Mucosa of descending colon (tissue), 3 donors: ENCODE measurements around the gene HEMGN. TPM values are rescaled to one million over a fixed set of nuclear protein-coding genes. Genes with fewer than 3 reads are reported as not detected.

Experiments
- ATAC-seq: fragments of 200-7000 bp; cut with Tn5 transposase; one replicate; pipeline ENCODE4 v1.9.1; 2020; ENCODE audit warnings: mild to moderate bottlenecking, moderate library complexity
- DNase-seq, 3 donors: peaks; one replicate each; pipeline ENCODE4 v3.0.0-alpha.2; 2020
- H3K36me3 ChIP-seq: fragments of 200-600 bp; one replicate; pipeline ENCODE4 v1.8.0; 2021; ENCODE audit warnings: low read depth, mild to moderate bottlenecking
- H3K4me1 ChIP-seq: fragments of 200-600 bp; one replicate; pipeline ENCODE4 v1.8.0; 2021; ENCODE audit warnings: low read depth, mild to moderate bottlenecking
- H3K4me3 ChIP-seq: fragments of 200-600 bp; one replicate; pipeline ENCODE4 v1.8.0; 2021; ENCODE audit warnings: mild to moderate bottlenecking
- H3K9me3 ChIP-seq: fragments of 200-600 bp; one replicate; pipeline ENCODE4 v1.8.0; 2021; ENCODE audit warnings: mild to moderate bottlenecking
- CTCF ChIP-seq: fragments of 200-600 bp; IDR thresholded peaks from one replicate; pipeline ENCODE4 v1.8.0; 2022; ENCODE audit warnings: antibody characterized with exemption, mild to moderate bottlenecking
- intact Hi-C, 2 donors: fragments of 100-400 bp; cut with DNase I in 1 of 2; cut with micrococcal nuclease in 1 of 2; formaldehyde crosslinking; loops; one replicate each; pipeline versions ENCODE4 v1.11.0 to v1.11.1; 2022; cut with DNase I, micrococcal nuclease
- total RNA-seq, 3 donors: library from RNA; stranded (reverse); fragmentation: NEBNext Ultra II Directional in 2 of 3; extraction: Animal tissue kit (Norgen Biotek cat#: 25700) in 2 of 3; gene quantifications; one replicate each; pipeline versions ENCODE4 v1.2.1 to v1.2.4, GENCODE V29; 2021 to 2023
- donor health status: DM: no; HTN: no; CAD: no; lungs with moderate emphysema.
- donor health status: DM: no; HTN: no; CAD: no.
- donor health status: DM: no; HTN: yes; CAD: no.

The HEMGN gene
- total RNA-seq, 3 donors from 2014 or later: not detected

GRCh38 chr9:97970165-97970564, 32.2 kb upstream of the HEMGN start:
- H3K36me3 ChIP-seq: no peaks in the 10 kb centered on the region
- no peak for TF ChIP-seq CTCF
- ATAC-seq (no peak), DNase-seq (no peak)
- H3K4me1 ChIP-seq: no peaks in the 10 kb centered on the region
- H3K9me3 ChIP-seq: no peaks in the 10 kb centered on the region
- no peak overlapping the region for H3K4me3 ChIP-seq
- intact Hi-C loops: no loop called here

- ATAC-seq (no peak), DNase-seq (no peak)
- intact Hi-C loops: no loop called here
- H3K4me1 ChIP-seq: no peaks in the 10 kb centered on the region
- TF ChIP-seq CTCF: no peak
- no peak overlapping the region for H3K4me3 ChIP-seq
- no peaks in the 10 kb centered on the region for H3K9me3 ChIP-seq
- no peaks in the 10 kb centered on the region for H3K36me3 ChIP-seq
These were observed 31.0 kb upstream of the HEMGN start for GRCh38 chr9:97969014-97969413.

GRCh38 chr9:97966493-97966892, 28.5 kb upstream of the HEMGN start:
- no peaks in the 10 kb centered on the region for H3K9me3 ChIP-seq
- H3K4me3 ChIP-seq: no peak overlapping the region
- no peaks in the 10 kb centered on the region for H3K4me1 ChIP-seq
- DNase-seq (no peak), ATAC-seq (no peak)
- no peaks in the 10 kb centered on the region for H3K36me3 ChIP-seq
- TF ChIP-seq CTCF: no peak
- intact Hi-C loops: no loop called here

- no peaks in the 10 kb centered on the region for H3K9me3 ChIP-seq
- TF ChIP-seq CTCF: no peak
- H3K4me1 ChIP-seq: no peaks in the 10 kb centered on the region
- no peaks in the 10 kb centered on the region for H3K36me3 ChIP-seq
- intact Hi-C loops: no loop called here
- ATAC-seq (no peak), DNase-seq (no peak)
- no peak overlapping the region for H3K4me3 ChIP-seq
These were observed 26.9 kb upstream of the HEMGN start for GRCh38 chr9:97964901-97965300.

- no peaks in the 10 kb centered on the region for H3K4me1 ChIP-seq
- no peak for ATAC-seq
- no peaks in the 10 kb centered on the region for H3K36me3 ChIP-seq
- intact Hi-C loops: no loop called here
- TF ChIP-seq CTCF: no peak
- H3K9me3 ChIP-seq: no peaks in the 10 kb centered on the region
- DNase-seq: no peak
- no peak overlapping the region for H3K4me3 ChIP-seq
These were observed 25.3 kb upstream of the HEMGN start for GRCh38 chr9:97963232-97963631.

- TF ChIP-seq CTCF: no peak
- ATAC-seq: no peak
- H3K36me3 ChIP-seq: no peaks in the 10 kb centered on the region
These were observed 24.6 kb upstream of the HEMGN start for GRCh38 chr9:97962575-97962974.

More at GRCh38 chr9:97962575-97962974, 24.6 kb upstream of the HEMGN start:
- no peaks in the 10 kb centered on the region for H3K9me3 ChIP-seq
- no peak for DNase-seq
- H3K4me3 ChIP-seq: no peak overlapping the region
- intact Hi-C loops: no loop called here
- H3K4me1 ChIP-seq: no peaks in the 10 kb centered on the region
